GM12872 (cell line): ENCODE data around the gene MEGF6.

Experiments
- TF ChIP-seq, protein P1 (sequence below): IDR thresholded peaks from 3 replicates; pipeline ENCODE4 v1.5.1; 2011; ENCODE audit warnings: low read depth, mild to moderate bottlenecking, low read length, moderate library complexity; ENCODE audit not compliant: insufficient read depth

Gene MEGF6

DNA sequence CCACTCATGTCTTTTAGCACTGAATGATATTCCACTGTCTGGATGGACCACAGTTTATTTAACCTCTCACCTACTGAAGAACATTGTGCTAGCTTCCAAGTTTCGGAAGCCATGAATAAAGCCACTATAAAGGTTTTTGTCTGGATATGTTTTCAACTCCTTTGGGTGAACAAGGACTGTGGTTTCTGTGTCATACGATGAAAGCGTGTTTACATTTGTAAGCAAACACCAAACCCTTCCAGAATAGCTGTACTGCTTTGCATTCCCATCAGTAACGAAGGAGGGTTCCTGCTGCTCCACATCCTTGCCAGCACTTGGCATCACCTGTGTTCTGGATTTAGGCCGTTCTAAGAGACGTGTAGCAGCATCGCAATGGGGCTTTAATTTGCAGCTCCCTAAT, 167.5 kb downstream of the MEGF6 start:
- TF ChIP-seq, protein P1, sequence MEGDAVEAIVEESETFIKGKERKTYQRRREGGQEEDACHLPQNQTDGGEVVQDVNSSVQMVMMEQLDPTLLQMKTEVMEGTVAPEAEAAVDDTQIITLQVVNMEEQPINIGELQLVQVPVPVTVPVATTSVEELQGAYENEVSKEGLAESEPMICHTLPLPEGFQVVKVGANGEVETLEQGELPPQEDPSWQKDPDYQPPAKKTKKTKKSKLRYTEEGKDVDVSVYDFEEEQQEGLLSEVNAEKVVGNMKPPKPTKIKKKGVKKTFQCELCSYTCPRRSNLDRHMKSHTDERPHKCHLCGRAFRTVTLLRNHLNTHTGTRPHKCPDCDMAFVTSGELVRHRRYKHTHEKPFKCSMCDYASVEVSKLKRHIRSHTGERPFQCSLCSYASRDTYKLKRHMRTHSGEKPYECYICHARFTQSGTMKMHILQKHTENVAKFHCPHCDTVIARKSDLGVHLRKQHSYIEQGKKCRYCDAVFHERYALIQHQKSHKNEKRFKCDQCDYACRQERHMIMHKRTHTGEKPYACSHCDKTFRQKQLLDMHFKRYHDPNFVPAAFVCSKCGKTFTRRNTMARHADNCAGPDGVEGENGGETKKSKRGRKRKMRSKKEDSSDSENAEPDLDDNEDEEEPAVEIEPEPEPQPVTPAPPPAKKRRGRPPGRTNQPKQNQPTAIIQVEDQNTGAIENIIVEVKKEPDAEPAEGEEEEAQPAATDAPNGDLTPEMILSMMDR = no peak

DNA sequence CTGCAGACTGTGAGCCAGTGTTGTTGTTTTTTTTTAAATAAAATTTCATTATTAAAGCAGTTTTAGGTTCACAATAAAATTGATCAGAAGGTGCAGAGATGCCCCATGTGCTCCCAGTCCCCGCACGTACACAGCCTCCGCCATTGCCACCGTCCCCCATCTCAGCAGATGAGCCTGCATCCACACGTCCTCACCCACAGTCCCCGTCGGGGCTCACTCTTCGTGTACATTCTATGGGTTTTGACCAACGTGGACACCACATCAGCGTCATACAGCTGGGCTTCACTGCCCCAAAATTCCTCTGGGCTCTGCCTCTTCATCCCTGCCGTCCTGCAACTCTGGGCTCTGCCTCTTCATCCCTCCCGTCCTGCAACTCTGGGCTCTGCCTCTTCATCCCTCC, 168.4 kb downstream of the MEGF6 start:
- TF ChIP-seq, protein P1 = no peak

DNA sequence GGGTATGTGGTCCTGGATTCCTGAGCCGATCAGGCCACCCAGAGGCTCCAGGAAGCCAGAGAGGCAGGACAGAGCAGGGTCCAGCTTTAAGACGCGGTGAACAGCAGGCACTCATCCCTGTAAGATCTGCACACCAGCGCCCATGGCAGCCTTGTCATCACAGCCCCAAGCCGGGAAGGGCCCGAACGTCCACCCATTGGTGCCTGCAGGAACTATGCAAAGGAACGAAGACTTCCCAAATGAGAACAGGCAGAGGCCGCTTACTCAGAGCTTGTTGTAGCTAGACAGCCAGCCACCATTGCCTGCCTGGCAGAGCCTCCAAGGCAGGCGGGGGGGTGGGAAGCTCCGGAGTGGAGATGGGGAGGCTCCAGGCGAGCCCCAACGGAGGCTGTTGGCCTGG, 169.0 kb downstream of the MEGF6 start:
- TF ChIP-seq, protein P1 = no peak

DNA sequence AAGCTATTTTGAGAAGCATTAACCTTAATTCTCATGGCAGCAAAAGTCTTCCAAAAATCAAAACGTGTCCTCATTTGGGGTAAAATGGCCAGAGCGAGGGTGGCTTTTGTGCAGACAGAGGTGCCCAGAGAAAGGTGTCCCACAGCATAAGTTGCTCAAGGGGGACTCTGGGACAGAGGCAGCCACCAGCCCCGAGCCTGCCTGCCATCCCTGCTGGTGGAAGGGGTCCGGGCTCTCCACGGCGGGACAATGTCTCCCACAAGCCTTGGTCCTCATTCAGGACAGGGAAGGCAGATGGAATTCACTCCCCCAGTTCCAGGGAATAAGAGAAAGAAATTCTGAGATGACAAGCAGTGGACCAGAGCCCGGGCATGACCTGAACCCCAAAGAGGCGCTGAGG, 169.4 kb downstream of the MEGF6 start:
- TF ChIP-seq, protein P1 = no peak

DNA sequence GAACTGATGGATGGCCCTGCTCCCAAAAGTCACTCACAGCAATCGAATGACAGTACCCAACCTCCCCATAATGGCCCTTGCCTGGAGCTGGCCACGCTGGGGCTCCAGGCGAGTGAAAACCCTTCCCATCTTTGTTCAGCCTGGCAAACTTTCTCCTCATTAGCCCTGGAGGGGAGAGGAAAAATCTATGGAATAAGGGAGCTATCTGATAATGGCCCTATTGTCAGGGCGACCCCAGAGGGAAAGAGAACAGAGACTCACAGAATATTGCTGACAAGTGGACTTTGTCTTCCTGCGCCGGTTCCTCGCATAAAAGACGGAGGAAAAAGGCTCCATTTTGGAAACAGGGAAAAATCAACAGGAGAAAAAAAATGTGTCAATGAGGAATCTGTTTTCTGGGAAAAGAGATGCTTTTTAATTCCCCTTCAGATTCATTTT, 169.9 kb downstream of the MEGF6 start:
- TF ChIP-seq, protein P1 = no peak

DNA sequence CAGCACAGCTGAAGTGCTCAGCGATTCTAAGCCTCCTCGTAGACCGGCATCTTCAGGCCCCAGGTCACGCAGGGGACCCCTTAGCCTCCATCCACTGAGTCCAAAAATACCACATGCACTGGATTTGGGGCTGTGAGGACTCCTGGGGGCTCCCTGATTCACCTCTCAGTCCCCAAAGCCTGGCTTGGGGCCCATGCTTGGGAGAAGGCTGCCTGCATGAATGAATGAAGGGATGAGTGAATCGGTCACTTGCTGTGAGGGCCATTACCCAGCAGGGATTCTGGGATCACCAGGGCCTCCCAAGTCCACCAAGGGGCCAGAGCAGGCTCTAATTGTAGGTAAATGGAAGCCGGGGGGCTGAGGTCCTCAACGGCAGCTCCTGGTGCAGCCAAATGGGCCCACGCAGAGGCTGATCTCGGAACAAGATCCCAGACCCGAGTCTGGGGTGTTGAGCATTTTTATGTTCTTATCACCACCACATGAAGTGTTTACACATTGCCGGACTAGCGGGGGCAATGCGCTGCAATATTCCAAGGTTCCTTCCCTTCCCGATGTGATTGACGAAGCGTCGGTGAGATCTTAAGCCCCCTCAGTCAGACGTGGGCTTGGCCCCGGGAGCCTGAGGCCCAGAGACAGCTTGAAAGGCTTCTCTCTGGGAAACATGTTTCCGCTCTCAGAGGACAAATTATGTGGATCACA, 170.4 kb downstream of the MEGF6 start:
- TF ChIP-seq, protein P1 = no peak

DNA sequence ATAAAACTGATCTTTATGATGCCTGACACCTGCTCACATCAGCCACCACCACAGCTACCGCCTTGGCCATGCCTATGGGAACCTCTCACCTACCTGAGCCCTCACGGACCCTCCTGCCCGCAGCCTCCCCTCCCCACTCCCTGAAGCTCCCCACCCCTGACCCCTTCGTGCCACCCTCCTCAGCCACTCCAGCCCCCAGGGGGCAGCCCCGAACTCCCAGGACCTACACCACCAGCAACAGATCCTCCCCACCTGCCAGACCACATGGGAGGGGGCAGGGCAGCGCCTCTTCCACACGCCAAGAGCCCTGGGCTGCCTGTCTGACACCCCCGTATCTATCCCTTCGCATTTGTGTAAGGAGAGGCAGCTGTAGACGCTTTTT, 171.0 kb downstream of the MEGF6 start:
- TF ChIP-seq, protein P1 = no peak
